Hepatic stellate cell (primary cell): Measurements from ENCODE around the gene C2orf76.

Experiments
- DNase-seq: peaks from one replicate; pipeline ENCODE4 v3.0.0; 2011; ENCODE audit warnings: low spot score

C2orf76 gene

GRCh38 chr2:119337749-119338148 lies 28.9 kb downstream of the C2orf76 start:
- DNase-seq = no peak

- DNase-seq = no peak
Measured at GRCh38 chr2:119333833-119334232, 32.8 kb downstream of the C2orf76 start.

- DNase-seq = no peak
Measured at GRCh38 chr2:119333360-119333759, 33.3 kb downstream of the C2orf76 start.

GRCh38 chr2:119332953-119333352 lies 33.7 kb downstream of the C2orf76 start:
- DNase-seq = no peak

GRCh38 chr2:119327431-119327830 lies 39.2 kb downstream of the C2orf76 start:
- DNase-seq = no peak

GRCh38 chr2:119326938-119327337 lies 39.7 kb downstream of the C2orf76 start:
- no peak for DNase-seq

GRCh38 chr2:119324685-119325270 lies 41.9 kb downstream of the C2orf76 start:
- DNase-seq = no peak

GRCh38 chr2:119323459-119323858 lies 43.2 kb downstream of the C2orf76 start:
- no peak for DNase-seq

GRCh38 chr2:119319593-119319992 lies 47.0 kb downstream of the C2orf76 start:
- no peak for DNase-seq

GRCh38 chr2:119317554-119317953 lies 49.1 kb downstream of the C2orf76 start:
- no peak for DNase-seq

- DNase-seq = no peak
Measured at GRCh38 chr2:119316066-119316465, 50.6 kb downstream of the C2orf76 start.

- no peak for DNase-seq
Measured at GRCh38 chr2:119315241-119315925, 51.3 kb downstream of the C2orf76 start.

- no peak for DNase-seq
Measured at GRCh38 chr2:119311831-119312230, 54.8 kb downstream of the C2orf76 start.

GRCh38 chr2:119311371-119311770 lies 55.3 kb downstream of the C2orf76 start:
- DNase-seq = no peak

- DNase-seq = no peak
Measured at GRCh38 chr2:119308793-119309330, 57.8 kb downstream of the C2orf76 start.

GRCh38 chr2:119307419-119308140 lies 59.1 kb downstream of the C2orf76 start:
- DNase-seq = no peak

- no peak for DNase-seq
Measured at GRCh38 chr2:119306196-119306590, 60.4 kb downstream of the C2orf76 start.

GRCh38 chr2:119305497-119306195 lies 61.0 kb downstream of the C2orf76 start:
- DNase-seq = no peak

- no peak for DNase-seq
Measured at GRCh38 chr2:119304847-119305246, 61.8 kb downstream of the C2orf76 start.

GRCh38 chr2:119301413-119301812 lies 65.2 kb downstream of the C2orf76 start:
- no peak for DNase-seq

- DNase-seq = no peak
Measured at GRCh38 chr2:119295688-119296375, 70.8 kb downstream of the C2orf76 start.

GRCh38 chr2:119294671-119295070 lies 72.0 kb downstream of the C2orf76 start:
- no peak for DNase-seq
